Measurements from ENCODE around the gene CCIN. TPM values are rescaled to one million over a fixed set of nuclear protein-coding genes. Genes with fewer than 3 reads are reported as not detected.

Gene CCIN
- polyA plus RNA-seq, 1 of the 3 experiments (the other 2 are of a cell fraction), result 0.54 TPM

DNA sequence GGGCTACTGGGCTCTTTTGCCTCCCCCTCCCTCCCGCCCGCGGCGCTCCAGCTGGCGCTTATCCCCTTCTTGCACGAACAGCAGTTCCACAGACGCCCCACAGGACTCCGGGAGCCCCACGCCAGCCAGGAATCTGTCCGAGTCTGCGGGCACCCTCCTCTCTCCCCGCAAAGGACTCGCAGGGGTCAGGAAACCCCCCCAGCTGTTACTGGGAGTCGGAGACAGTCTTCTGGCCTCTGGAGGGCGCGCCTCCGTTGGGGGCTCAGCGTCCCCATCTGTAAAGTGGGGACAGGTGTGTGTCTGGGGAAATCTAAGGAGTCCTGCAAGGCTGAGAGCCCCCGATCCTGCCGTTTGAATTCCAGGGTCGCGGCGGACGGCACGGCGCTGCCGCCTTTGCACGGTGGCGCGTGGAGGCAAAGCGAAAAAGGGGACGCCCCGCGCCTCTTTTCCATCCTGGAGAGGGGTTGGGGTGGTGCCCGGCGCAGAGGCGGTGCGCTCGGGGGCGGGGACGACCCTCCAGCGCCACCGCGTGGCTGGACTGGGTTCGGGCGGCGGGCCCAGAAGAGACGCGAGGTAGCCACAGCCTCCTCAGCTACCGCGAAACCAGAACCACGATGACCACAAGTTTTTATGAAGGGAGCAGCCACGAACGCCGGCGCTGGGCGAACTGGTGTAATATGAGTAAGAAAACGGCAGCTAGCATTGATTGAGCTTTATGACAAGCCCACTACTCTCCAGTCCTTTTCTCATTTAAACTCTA lies 2.8 kb upstream of the CCIN start:
- CTCF ChIA-PET, result interaction anchor here (0.6 to 8.8 kb wide), 47 partner anchors 8 to 1138 kb away, joined by 3 to 167 read pairs (median 5); partner anchors contain the start of genes CLTA, GLIPR2, GNE and RECK
- under 1% methylated on average over 24 of the region's 58 CpGs for WGBS (ENCODE audit: low lambda C conversion rate)
- Histone ChIP-seq H2AFZ (ENCODE audit: low read depth) (peak overlapping the region; percentile 90), H3K36me3 (replicated peaks in 1 of 2; ENCODE audit: control insufficient read depth in 1 of 2, insufficient read depth in 2 of 2, low read length in 1 of 2) (no peaks in the 10 kb centered on the region), H3K27me3 (ENCODE audit: insufficient read depth) (no peaks in the 10 kb centered on the region), H3K27ac (ENCODE audit: low read depth in 2 of 2, low read length in 1 of 2) (peak overlapping the region in 1 of 2 experiments; percentile 62; a peak in 1 of 4 replicates), H3K4me2 (peak overlapping the region; percentile 88), H4K20me1 (ENCODE audit: insufficient read depth) (no peaks in the 10 kb centered on the region), H3K4me3 (ENCODE audit: low read depth in 2 of 2, low read length in 1 of 2) (peak overlapping the region; percentile 48 to 66), H3K9ac (peak overlapping the region; percentile 66), H3K9me2 (no peaks in the 10 kb centered on the region), H3K4me1 (ENCODE audit: control insufficient read depth in 1 of 2, insufficient read depth in 2 of 2, low read depth in 1 of 2, low read length in 1 of 2) (peaks cover 26 to 37% of the 10 kb centered on the region in 2 experiments; a peak in 3 of 4 replicates), H3K79me2 (ENCODE audit: insufficient read depth) (no peaks in the 10 kb centered on the region), H3K9me3 (no peaks in the 10 kb centered on the region), H3F3A (replicated peaks; ENCODE audit: insufficient read depth) (peaks cover 32% of the 10 kb centered on the region)
- DNase-seq, result peak; percentile 96
- POLR2A ChIA-PET, result interaction anchor here (0.7 to 5.7 kb wide), 2 partner anchors 11 to 18 kb away, joined by 3 to 38 read pairs; no protein-coding TSS in a partner anchor
- TF ChIP-seq MXI1 (IDR thresholded peaks at IDR 0.05; ENCODE audit: low read depth, low read length) (peak; percentile 34; the same call in 1 of the 2 replicates), SIN3A (IDR thresholded peaks at IDR 0.05; ENCODE audit: borderline replicate concordance, low read depth, low read length) (no peak), MEF2A (IDR thresholded peaks at IDR 0.05; ENCODE audit: borderline replicate concordance, low read depth) (no peak), TEAD4 (IDR thresholded peaks at IDR 0.05; ENCODE audit: borderline replicate concordance, insufficient read depth) (no peak), SMC3 (IDR thresholded peaks at IDR 0.05; ENCODE audit: low read depth, low read length) (peak; percentile 95), FOXJ3 (CRISPR knock-in tag; IDR thresholded peaks at IDR 0.05) (no peak), FOSL2 (IDR thresholded peaks at IDR 0.05; ENCODE audit: borderline replicate concordance, low read depth) (no peak), NRF1 (IDR thresholded peaks at IDR 0.05; ENCODE audit: low read depth, low read length) (peak; percentile 35), GABPA (IDR thresholded peaks at IDR 0.05; ENCODE audit: low read depth) (no peak), JUND (IDR thresholded peaks at IDR 0.05) (no peak), ELF1 (IDR thresholded peaks at IDR 0.05) (no peak), EP300 (IDR thresholded peaks at IDR 0.05; ENCODE audit: borderline replicate concordance in 1 of 2, low read depth in 1 of 2, low read length in 1 of 2) (no peak), POLR2AphosphoS5 (IDR thresholded peaks at IDR 0.05; ENCODE audit: low read depth, low read length) (no peak), GATA2 (CRISPR knock-in tag; IDR thresholded peaks at IDR 0.05) (no peak), YY1 (IDR thresholded peaks at IDR 0.05; ENCODE audit: low read depth) (no peak), TCF12 (IDR thresholded peaks at IDR 0.05) (no peak; the same call in 1 of the 2 replicates), RAD21 (IDR thresholded peaks at IDR 0.05; ENCODE audit: low read length) (peak; percentile 88), CHD2 (IDR thresholded peaks at IDR 0.05; ENCODE audit: low read length, partially characterized antibody) (no peak), EZH2phosphoT487 (IDR thresholded peaks at IDR 0.05; ENCODE audit: borderline replicate concordance, low read depth) (no peak), RXRA (IDR thresholded peaks at IDR 0.05; ENCODE audit: borderline replicate concordance, low read depth) (peak; percentile 44; the same call in 1 of the 2 replicates), NFIC (IDR thresholded peaks at IDR 0.05; ENCODE audit: borderline replicate concordance) (no peak; the same call in 1 of the 2 replicates), TAF1 (IDR thresholded peaks at IDR 0.05; ENCODE audit: borderline replicate concordance, low read depth, low read length) (no peak)
- TF ChIP-seq, protein P1, sequence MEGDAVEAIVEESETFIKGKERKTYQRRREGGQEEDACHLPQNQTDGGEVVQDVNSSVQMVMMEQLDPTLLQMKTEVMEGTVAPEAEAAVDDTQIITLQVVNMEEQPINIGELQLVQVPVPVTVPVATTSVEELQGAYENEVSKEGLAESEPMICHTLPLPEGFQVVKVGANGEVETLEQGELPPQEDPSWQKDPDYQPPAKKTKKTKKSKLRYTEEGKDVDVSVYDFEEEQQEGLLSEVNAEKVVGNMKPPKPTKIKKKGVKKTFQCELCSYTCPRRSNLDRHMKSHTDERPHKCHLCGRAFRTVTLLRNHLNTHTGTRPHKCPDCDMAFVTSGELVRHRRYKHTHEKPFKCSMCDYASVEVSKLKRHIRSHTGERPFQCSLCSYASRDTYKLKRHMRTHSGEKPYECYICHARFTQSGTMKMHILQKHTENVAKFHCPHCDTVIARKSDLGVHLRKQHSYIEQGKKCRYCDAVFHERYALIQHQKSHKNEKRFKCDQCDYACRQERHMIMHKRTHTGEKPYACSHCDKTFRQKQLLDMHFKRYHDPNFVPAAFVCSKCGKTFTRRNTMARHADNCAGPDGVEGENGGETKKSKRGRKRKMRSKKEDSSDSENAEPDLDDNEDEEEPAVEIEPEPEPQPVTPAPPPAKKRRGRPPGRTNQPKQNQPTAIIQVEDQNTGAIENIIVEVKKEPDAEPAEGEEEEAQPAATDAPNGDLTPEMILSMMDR (IDR thresholded peaks at IDR 0.05), result peak; percentile 84
- TF ChIP-seq, protein P2, sequence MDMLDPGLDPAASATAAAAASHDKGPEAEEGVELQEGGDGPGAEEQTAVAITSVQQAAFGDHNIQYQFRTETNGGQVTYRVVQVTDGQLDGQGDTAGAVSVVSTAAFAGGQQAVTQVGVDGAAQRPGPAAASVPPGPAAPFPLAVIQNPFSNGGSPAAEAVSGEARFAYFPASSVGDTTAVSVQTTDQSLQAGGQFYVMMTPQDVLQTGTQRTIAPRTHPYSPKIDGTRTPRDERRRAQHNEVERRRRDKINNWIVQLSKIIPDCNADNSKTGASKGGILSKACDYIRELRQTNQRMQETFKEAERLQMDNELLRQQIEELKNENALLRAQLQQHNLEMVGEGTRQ (IDR thresholded peaks at IDR 0.05; ENCODE audit: borderline replicate concordance, low read depth, low read length), result no peak
- TF ChIP-seq, protein P3, sequence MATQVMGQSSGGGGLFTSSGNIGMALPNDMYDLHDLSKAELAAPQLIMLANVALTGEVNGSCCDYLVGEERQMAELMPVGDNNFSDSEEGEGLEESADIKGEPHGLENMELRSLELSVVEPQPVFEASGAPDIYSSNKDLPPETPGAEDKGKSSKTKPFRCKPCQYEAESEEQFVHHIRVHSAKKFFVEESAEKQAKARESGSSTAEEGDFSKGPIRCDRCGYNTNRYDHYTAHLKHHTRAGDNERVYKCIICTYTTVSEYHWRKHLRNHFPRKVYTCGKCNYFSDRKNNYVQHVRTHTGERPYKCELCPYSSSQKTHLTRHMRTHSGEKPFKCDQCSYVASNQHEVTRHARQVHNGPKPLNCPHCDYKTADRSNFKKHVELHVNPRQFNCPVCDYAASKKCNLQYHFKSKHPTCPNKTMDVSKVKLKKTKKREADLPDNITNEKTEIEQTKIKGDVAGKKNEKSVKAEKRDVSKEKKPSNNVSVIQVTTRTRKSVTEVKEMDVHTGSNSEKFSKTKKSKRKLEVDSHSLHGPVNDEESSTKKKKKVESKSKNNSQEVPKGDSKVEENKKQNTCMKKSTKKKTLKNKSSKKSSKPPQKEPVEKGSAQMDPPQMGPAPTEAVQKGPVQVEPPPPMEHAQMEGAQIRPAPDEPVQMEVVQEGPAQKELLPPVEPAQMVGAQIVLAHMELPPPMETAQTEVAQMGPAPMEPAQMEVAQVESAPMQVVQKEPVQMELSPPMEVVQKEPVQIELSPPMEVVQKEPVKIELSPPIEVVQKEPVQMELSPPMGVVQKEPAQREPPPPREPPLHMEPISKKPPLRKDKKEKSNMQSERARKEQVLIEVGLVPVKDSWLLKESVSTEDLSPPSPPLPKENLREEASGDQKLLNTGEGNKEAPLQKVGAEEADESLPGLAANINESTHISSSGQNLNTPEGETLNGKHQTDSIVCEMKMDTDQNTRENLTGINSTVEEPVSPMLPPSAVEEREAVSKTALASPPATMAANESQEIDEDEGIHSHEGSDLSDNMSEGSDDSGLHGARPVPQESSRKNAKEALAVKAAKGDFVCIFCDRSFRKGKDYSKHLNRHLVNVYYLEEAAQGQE (IDR thresholded peaks at IDR 0.05; ENCODE audit: low read depth, low read length), result no peak
- TF ChIP-seq, protein P4, sequence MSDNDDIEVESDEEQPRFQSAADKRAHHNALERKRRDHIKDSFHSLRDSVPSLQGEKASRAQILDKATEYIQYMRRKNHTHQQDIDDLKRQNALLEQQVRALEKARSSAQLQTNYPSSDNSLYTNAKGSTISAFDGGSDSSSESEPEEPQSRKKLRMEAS (IDR thresholded peaks at IDR 0.05; ENCODE audit: low read depth), result peak; percentile 81
- TF ChIP-seq, protein P5, sequence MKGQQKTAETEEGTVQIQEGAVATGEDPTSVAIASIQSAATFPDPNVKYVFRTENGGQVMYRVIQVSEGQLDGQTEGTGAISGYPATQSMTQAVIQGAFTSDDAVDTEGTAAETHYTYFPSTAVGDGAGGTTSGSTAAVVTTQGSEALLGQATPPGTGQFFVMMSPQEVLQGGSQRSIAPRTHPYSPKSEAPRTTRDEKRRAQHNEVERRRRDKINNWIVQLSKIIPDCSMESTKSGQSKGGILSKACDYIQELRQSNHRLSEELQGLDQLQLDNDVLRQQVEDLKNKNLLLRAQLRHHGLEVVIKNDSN (IDR thresholded peaks at IDR 0.05; ENCODE audit: borderline replicate concordance, low read depth), result no peak

Measured in SK-N-SH (cell line).